ENCODE data around the gene LACTBL1. TPM values are rescaled to one million over a fixed set of nuclear protein-coding genes. Genes with fewer than 3 reads are reported as not detected.

The LACTBL1 gene
- total and polyA plus RNA-seq, 2 donors (not counting 1 experiment from before 2014, with no cell fraction given): not detected

DNA sequence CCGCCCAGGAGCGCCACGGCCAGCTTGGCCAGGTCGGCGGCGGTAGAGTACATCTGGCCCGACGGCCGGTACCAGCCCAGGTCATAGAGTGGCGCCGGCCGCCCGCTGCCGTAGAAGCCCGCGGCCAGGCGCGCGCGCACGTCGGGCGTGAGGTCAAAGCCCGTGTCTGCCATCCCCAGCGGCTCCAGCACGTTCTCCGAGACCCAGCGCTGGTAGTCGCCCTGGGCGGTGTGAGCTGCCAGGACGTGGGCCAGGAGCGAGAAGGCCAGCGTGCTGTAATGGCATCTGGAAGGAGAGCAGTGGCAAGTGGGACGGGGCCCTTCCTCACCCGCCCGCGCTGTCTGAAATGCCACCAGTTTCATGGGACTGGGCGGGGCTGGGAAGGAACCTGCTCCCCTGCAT, 18.9 kb downstream of the LACTBL1 start:
- H3K4me3 ChIP-seq (ENCODE audit: control extremely low read depth in 1 of 5, extremely low read depth in 1 of 5, insufficient read depth in 1 of 5, low read depth in 2 of 5, low read length in 4 of 5): no peak overlapping the region
- H3K79me2 ChIP-seq (ENCODE audit: control insufficient read depth, insufficient read depth, low read length): no peaks in the 10 kb centered on the region
- ChIA-PET CTCF (no interaction called here), POLR2A (no interaction called here)
- H3K27ac Mint-ChIP-seq: no peak overlapping the region
- TF ChIP-seq EZH2 (IDR thresholded peaks at IDR 0.05; ENCODE audit: borderline replicate concordance, insufficient read depth, low read depth, low read length, poor library complexity, severe bottlenecking) (no peak), CTCF (IDR thresholded peaks at IDR 0.05) (no peak)
- no peak overlapping the region for H3K4me3 Mint-ChIP-seq
- H3K9ac ChIP-seq (ENCODE audit: low read length): no peak overlapping the region
- H2AFZ ChIP-seq (ENCODE audit: insufficient read depth, low read depth, low read length, poor library complexity, severe bottlenecking): no peak overlapping the region
- intact Hi-C loops (cut with micrococcal nuclease): no loop called here
- H3K4me1 Mint-ChIP-seq: no peaks in the 10 kb centered on the region
- no peak overlapping the region for H3K27ac ChIP-seq (ENCODE audit: low read length in 2 of 2)
- H3K27me3 ChIP-seq (replicated peaks in 1 of 4; ENCODE audit: control extremely low read depth in 1 of 4, control insufficient read depth in 3 of 4, insufficient read depth in 4 of 4, low read length in 3 of 4): peaks cover 0 to 16% (median 5%) of the 10 kb centered on the region in 4 experiments
- H3K4me1 ChIP-seq (ENCODE audit: control insufficient read depth in 2 of 2, insufficient read depth in 2 of 2, low read length in 2 of 2): no peaks in the 10 kb centered on the region
- H3K36me3 ChIP-seq (replicated peaks in 1 of 2; ENCODE audit: control extremely low read depth in 1 of 2, control insufficient read depth in 1 of 2, extremely low read depth in 1 of 2, insufficient read depth in 2 of 2, low read length in 1 of 2): no peaks in the 10 kb centered on the region
- H3K9me3 ChIP-seq (ENCODE audit: control extremely low read depth in 1 of 3, control insufficient read depth in 2 of 3, insufficient read depth in 1 of 3, low read length in 2 of 3): no peaks in the 10 kb centered on the region
- H4K20me1 ChIP-seq (ENCODE audit: control insufficient read depth, insufficient read depth, low read length, poor library complexity, severe bottlenecking): no peaks in the 10 kb centered on the region
- H3K4me2 ChIP-seq (replicated peaks; ENCODE audit: low read depth, low read length, poor library complexity, severe bottlenecking): no peak overlapping the region
- WGBS (ENCODE audit: insufficient coverage): 24% methylated on average over 38 of the region's 38 CpGs
- ATAC-seq (ENCODE audit: low read depth) (no peak), DNase-seq (no peak)
- peaks cover 2% of the 10 kb centered on the region for H3K9me3 Mint-ChIP-seq (ENCODE audit: insufficient read depth)
- H3K27me3 Mint-ChIP-seq: peaks cover 37% of the 10 kb centered on the region

GRCh38 chr1:22953057-22953739, 19.5 kb downstream of the LACTBL1 start:
- no peaks in the 10 kb centered on the region for H3K36me3 ChIP-seq (replicated peaks in 1 of 2; ENCODE audit: control extremely low read depth in 1 of 2, control insufficient read depth in 1 of 2, extremely low read depth in 1 of 2, insufficient read depth in 2 of 2, low read length in 1 of 2)
- no peak for DNase-seq
- H3K27me3 Mint-ChIP-seq: peaks cover 43% of the 10 kb centered on the region
- no peak for TF ChIP-seq CTCF (IDR thresholded peaks at IDR 0.05)
- no peak for TF ChIP-seq EZH2 (IDR thresholded peaks at IDR 0.05; ENCODE audit: borderline replicate concordance, insufficient read depth, low read depth, low read length, poor library complexity, severe bottlenecking)
- H3K9ac ChIP-seq (ENCODE audit: low read length): no peak overlapping the region
- H3K9me3 Mint-ChIP-seq (ENCODE audit: insufficient read depth): peaks cover 2% of the 10 kb centered on the region
- H3K4me3 Mint-ChIP-seq: no peak overlapping the region
- no peaks in the 10 kb centered on the region for H4K20me1 ChIP-seq (ENCODE audit: control insufficient read depth, insufficient read depth, low read length, poor library complexity, severe bottlenecking)
- no peak overlapping the region for H3K27ac ChIP-seq (ENCODE audit: low read length in 2 of 2)
- peaks cover 0 to 16% (median 5%) of the 10 kb centered on the region in 4 experiments for H3K27me3 ChIP-seq (replicated peaks in 1 of 4; ENCODE audit: control extremely low read depth in 1 of 4, control insufficient read depth in 3 of 4, insufficient read depth in 4 of 4, low read length in 3 of 4)
- H3K4me2 ChIP-seq (replicated peaks; ENCODE audit: low read depth, low read length, poor library complexity, severe bottlenecking): no peak overlapping the region
- intact Hi-C loops (cut with micrococcal nuclease): no loop called here
- no peak overlapping the region for H3K4me3 ChIP-seq (ENCODE audit: control extremely low read depth in 1 of 5, extremely low read depth in 1 of 5, insufficient read depth in 1 of 5, low read depth in 2 of 5, low read length in 4 of 5)
- ChIA-PET CTCF (interaction anchor here (1.1 kb wide), 1 partner anchor 12 kb away, joined by 3 read pairs; no protein-coding TSS in a partner anchor), POLR2A (no interaction called here)
- no peaks in the 10 kb centered on the region for H3K79me2 ChIP-seq (ENCODE audit: control insufficient read depth, insufficient read depth, low read length)
- no peak for ATAC-seq (ENCODE audit: low read depth)
- H3K4me1 Mint-ChIP-seq: no peaks in the 10 kb centered on the region
- no peak overlapping the region for H2AFZ ChIP-seq (ENCODE audit: insufficient read depth, low read depth, low read length, poor library complexity, severe bottlenecking)
- 19% methylated on average over 92 of the region's 92 CpGs for WGBS (ENCODE audit: insufficient coverage)
- H3K9me3 ChIP-seq (ENCODE audit: control extremely low read depth in 1 of 3, control insufficient read depth in 2 of 3, insufficient read depth in 1 of 3, low read length in 2 of 3): no peaks in the 10 kb centered on the region
- no peak overlapping the region for H3K27ac Mint-ChIP-seq
- no peaks in the 10 kb centered on the region for H3K4me1 ChIP-seq (ENCODE audit: control insufficient read depth in 2 of 2, insufficient read depth in 2 of 2, low read length in 2 of 2)
